KMS-11 (cell line): ENCODE measurements around the gene ABLIM1.

Source experiments
- H2AFZ ChIP-seq: fragments of 200-600 bp; sonication (generic); 2 replicates; pipeline ENCODE4 v1.6.1; 2016; ENCODE audit warnings: antibody characterized with exemption, mixed run types, low read depth
- H3K27ac ChIP-seq: fragments of 200-600 bp; sonication (generic); 2 replicates; pipeline ENCODE4 v1.6.1; 2016; ENCODE audit warnings: mild to moderate bottlenecking, mixed run types
- H3K27me3 ChIP-seq: fragments of 200-600 bp; sonication (generic); 2 replicates; pipeline ENCODE4 v1.6.1; 2017; ENCODE audit warnings: mild to moderate bottlenecking, low read depth, mixed run types, moderate library complexity; ENCODE audit not compliant: insufficient read depth
- H3K36me3 ChIP-seq: fragments of 200-600 bp; sonication (generic); 2 replicates; pipeline ENCODE4 v1.6.1; 2017; ENCODE audit warnings: mild to moderate bottlenecking, mixed run types; ENCODE audit not compliant: insufficient read depth
- H3K4me1 ChIP-seq: fragments of 200-600 bp; sonication (generic); 2 replicates; pipeline ENCODE4 v1.6.1; 2016; ENCODE audit warnings: mild to moderate bottlenecking, low read depth, mixed run types; ENCODE audit not compliant: poor library complexity, severe bottlenecking
- H3K4me2 ChIP-seq: fragments of 200-600 bp; sonication (generic); 2 replicates; pipeline ENCODE4 v1.7.0; 2016; ENCODE audit warnings: mild to moderate bottlenecking, mixed run types
- H3K4me3 ChIP-seq: fragments of 200-600 bp; sonication (generic); IDR thresholded peaks from 2 replicates; pipeline ENCODE4 v1.6.1; 2017; ENCODE audit warnings: low read depth, low read length, mixed read lengths; ENCODE audit not compliant: insufficient read depth
- H3K79me2 ChIP-seq: fragments of 200-600 bp; sonication (generic); 2 replicates; pipeline ENCODE4 v1.6.1; 2016; ENCODE audit warnings: low read depth, mixed run types; ENCODE audit not compliant: insufficient read depth
- H3K9ac ChIP-seq: fragments of 200-600 bp; sonication (generic); 2 replicates; pipeline ENCODE4 v1.6.1; 2016; ENCODE audit warnings: mild to moderate bottlenecking, mixed run types
- H4K20me1 ChIP-seq: fragments of 200-600 bp; sonication (generic); 2 replicates; pipeline ENCODE4 v1.6.1; 2016; ENCODE audit warnings: mild to moderate bottlenecking, mixed run types; ENCODE audit not compliant: insufficient read depth
- CTCF ChIP-seq: fragments of 200-600 bp; sonication (generic); conservative IDR thresholded peaks from 2 replicates; pipeline ENCODE4 v1.6.1; 2017; ENCODE audit warnings: low read depth, mild to moderate bottlenecking, antibody characterized with exemption, low read length, moderate library complexity, mixed read lengths

Gene ABLIM1

GRCh38 chr10:114506871-114507385 is 151.1 kb downstream of the ABLIM1 start:
- Histone ChIP-seq H3K79me2 (0 out of 2 replicates have a peak, but pooled peaks cover 9% of the 10 kb centered on the region), H2AFZ (no peak overlapping the region), H3K9ac (no peak overlapping the region), H3K4me2 (no peak overlapping the region), H3K27ac (no peak overlapping the region), H3K4me3 (no peak overlapping the region), H3K27me3 (no peaks in the 10 kb centered on the region), H3K36me3 (no peaks in the 10 kb centered on the region), H4K20me1 (no peaks in the 10 kb centered on the region), H3K4me1 (no peaks in the 10 kb centered on the region)
- no peak for TF ChIP-seq CTCF

DNA sequence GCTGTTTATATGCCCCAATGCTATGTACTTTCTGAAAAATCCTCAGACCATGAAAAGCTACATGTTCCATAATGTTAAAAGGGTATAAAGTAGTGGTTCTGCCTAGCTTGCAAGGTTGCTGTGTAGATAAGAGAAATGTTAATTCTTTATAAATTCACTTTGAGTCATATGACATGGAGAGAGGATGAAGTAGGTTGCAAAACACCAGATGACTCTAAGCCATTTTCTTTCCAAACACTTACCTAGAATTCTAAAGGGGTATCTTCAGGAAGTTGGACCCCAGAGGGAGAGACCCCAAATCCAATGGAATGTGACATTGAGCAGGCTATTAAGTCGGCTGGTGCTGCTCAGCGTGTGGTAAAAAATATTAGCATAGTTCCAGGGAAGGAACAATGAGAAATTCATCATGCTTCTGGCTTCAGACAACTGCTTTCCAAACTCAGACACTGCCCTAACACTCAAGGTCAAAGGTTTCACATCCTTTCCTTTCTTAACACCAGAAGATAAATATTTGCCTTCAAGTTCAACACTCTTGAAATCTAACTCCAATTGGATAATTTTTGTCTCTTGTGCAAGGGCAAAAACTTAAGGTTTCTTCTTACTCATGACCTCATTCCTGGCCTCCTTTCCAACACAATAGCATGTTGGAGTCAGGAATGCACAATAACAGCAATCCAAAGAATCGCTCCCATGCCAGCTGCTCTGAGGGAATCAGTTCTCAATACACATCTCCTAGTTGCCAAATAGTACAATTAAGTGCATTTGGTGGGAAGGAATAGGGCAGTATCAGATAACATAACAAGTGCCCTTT is 153.1 kb downstream of the ABLIM1 start:
- no peaks in the 10 kb centered on the region for H4K20me1 ChIP-seq
- H3K4me2 ChIP-seq, result no peak overlapping the region
- no peaks in the 10 kb centered on the region for H3K36me3 ChIP-seq
- H3K9ac ChIP-seq, result no peak overlapping the region
- H3K4me1 ChIP-seq, result no peaks in the 10 kb centered on the region
- H2AFZ ChIP-seq, result no peak overlapping the region
- H3K27ac ChIP-seq, result no peak overlapping the region
- no peaks in the 10 kb centered on the region for H3K27me3 ChIP-seq
- no peak overlapping the region for H3K4me3 ChIP-seq
- TF ChIP-seq CTCF, result no peak
- H3K79me2 ChIP-seq, result 0 out of 2 replicates have a peak, but pooled peaks cover 9% of the 10 kb centered on the region

DNA sequence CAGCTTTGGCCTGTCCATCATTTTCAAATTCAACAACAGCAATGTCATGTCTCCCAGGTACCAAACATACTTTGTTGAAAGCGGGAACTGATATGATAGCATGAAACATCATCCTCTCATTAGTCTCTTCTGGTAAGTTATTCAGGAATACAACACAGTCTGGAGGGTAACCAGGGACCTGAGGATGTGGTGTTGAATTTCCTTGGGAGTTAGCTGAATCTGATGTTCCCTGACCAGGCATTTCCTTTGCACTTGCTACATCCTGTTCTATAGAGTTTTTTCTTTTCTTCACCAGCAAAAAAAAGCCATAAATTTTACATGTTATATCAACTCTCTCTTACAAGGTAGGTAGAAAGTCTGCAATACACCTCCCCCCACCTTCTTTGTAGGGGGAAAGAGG is 156.0 kb downstream of the ABLIM1 start:
- no peak for TF ChIP-seq CTCF
- Histone ChIP-seq H3K4me2 (no peak overlapping the region), H3K79me2 (no peaks in the 10 kb centered on the region)

GRCh38 chr10:114501650-114502049 is 156.4 kb downstream of the ABLIM1 start:
- H4K20me1 ChIP-seq, result no peaks in the 10 kb centered on the region
- no peak overlapping the region for H3K27ac ChIP-seq
- no peak overlapping the region for H2AFZ ChIP-seq
- H3K79me2 ChIP-seq, result no peaks in the 10 kb centered on the region
- TF ChIP-seq CTCF, result no peak
- no peak overlapping the region for H3K4me3 ChIP-seq
- no peak overlapping the region for H3K9ac ChIP-seq
- no peaks in the 10 kb centered on the region for H3K27me3 ChIP-seq
- H3K4me2 ChIP-seq, result no peak overlapping the region
- H3K4me1 ChIP-seq, result no peaks in the 10 kb centered on the region
- no peaks in the 10 kb centered on the region for H3K36me3 ChIP-seq

More for the DNA sequence above, 156.0 kb downstream of the ABLIM1 start:
- H3K27me3 ChIP-seq, result no peaks in the 10 kb centered on the region
- no peak overlapping the region for H3K27ac ChIP-seq
- H3K9ac ChIP-seq, result no peak overlapping the region
- H4K20me1 ChIP-seq, result no peaks in the 10 kb centered on the region
- H3K36me3 ChIP-seq, result no peaks in the 10 kb centered on the region
- no peak overlapping the region for H2AFZ ChIP-seq
- no peak overlapping the region for H3K4me3 ChIP-seq
- H3K4me1 ChIP-seq, result no peaks in the 10 kb centered on the region
